ENCODE measurements around the gene IL17RA.

DNA sequence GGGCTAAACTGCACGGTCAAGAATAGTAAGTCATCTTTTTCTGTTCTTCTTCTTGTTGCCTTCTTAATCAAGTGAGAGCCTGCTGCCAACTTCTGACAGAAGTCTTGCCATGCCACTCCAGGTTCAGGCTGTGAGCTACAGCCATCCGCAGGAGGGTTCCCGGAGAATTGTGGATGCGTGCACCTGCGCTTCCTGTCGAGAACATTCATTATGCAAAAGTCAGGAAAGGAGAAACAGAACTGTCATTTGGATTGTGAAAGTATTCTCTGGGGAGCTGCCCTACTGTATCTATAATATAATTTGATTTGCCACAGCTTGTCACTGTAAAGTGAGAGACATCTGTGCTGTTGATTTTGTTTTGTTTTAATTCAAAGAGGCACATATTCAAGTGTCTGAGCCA is 12.3 kb downstream of the IL17RA start:
- TF ChIP-seq EZH2 (IDR thresholded peaks at IDR 0.05; ENCODE audit: insufficient read depth, poor library complexity, severe bottlenecking) (no peak), EZH2phosphoT487 (IDR thresholded peaks at IDR 0.05; ENCODE audit: insufficient read depth, low read depth) (no peak)

Measured in GM23248 (cell line).